Right atrium auricular region (tissue), 2 donors: Measurements from ENCODE around the gene TRIAP1. TPM values are rescaled to one million over a fixed set of nuclear protein-coding genes. Genes with fewer than 3 reads are reported as not detected.
"Not testable (repeated sequence)": the region's sequence is repeated elsewhere in the genome, so short reads cannot be mapped to it uniquely, and the experiment has no call there.

Experiments
- DNase-seq: peaks from one replicate; pipeline ENCODE4 v3.0.0-alpha.2; 2019; ENCODE audit warnings: low spot score
- H3K27ac ChIP-seq, 2 donors: fragments of 200-600 bp; sonication (generic); 1 replicate in 1 of 2; 2 replicates in 1 of 2; pipeline ENCODE4 v1.5.1; 2016 to 2019
- H3K27me3 ChIP-seq, 2 donors: fragments of 200-600 bp; sonication (generic); one replicate each; pipeline versions ENCODE4 v1.5.1 to v1.6.0; 2017 to 2019
- H3K36me3 ChIP-seq: fragments of 200-600 bp; sonication (generic); one replicate; pipeline ENCODE4 v1.5.1; 2016
- H3K4me1 ChIP-seq, 2 donors: fragments of 200-600 bp; sonication (generic); one replicate each; pipeline versions ENCODE4 v1.5.1 to v1.6.0; 2017 to 2019
- H3K4me3 ChIP-seq, 2 donors: fragments of 200-600 bp; sonication (generic); 1 replicate in 1 of 2; 2 replicates in 1 of 2; pipeline ENCODE4 v1.5.1; 2017 to 2019; ENCODE audit warnings: mild to moderate bottlenecking in 1 of 2, moderate library complexity in 1 of 2
- H3K9me3 ChIP-seq, 2 donors: fragments of 200-600 bp; sonication (generic); one replicate each; pipeline ENCODE4 v1.5.1; 2019
- total RNA-seq, 2 donors: library from RNA; depleted of rRNA; stranded (reverse); fragments of >200 nt; gene quantifications; one replicate each; pipeline ENCODE4 v1.1.0, GENCODE V29; 2016
- TF ChIP-seq, protein P1 (sequence below), 2 donors: fragments of 200-600 bp; sonication (generic); IDR thresholded peaks; one replicate each; pipeline ENCODE4 v1.5.1; 2019; ENCODE audit warnings: antibody characterized with exemption in 2 of 2

Gene TRIAP1
- total RNA-seq, 2 donors from 2014 or later: 8.9 to 9.2 TPM

DNA sequence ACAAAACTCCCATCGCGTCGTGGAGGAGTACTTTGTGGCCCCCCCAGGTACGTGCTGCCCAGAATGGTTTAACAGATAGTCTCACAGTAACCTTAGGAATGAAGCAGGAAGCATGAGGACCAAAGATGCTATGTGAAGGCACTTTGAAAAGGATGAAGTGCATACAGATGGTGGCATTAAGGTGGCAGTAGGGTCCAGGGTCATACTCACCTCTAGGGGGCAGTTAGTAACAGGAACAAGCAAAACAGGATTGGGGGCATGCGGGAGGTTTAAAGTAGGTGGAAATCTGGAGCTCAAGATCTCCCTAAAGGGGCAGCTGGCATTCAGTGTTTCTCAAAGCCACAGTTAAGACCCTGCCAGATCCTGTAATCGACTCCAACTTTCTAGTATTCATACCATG, 10.9 kb upstream of the TRIAP1 start:
- H3K27me3 ChIP-seq: no peaks in the 10 kb centered on the region
- H3K9me3 ChIP-seq: no peaks in the 10 kb centered on the region
- H3K4me1 ChIP-seq: no peaks in the 10 kb centered on the region
- H3K36me3 ChIP-seq: peaks cover 61% of the 10 kb centered on the region
- TF ChIP-seq, protein P1, sequence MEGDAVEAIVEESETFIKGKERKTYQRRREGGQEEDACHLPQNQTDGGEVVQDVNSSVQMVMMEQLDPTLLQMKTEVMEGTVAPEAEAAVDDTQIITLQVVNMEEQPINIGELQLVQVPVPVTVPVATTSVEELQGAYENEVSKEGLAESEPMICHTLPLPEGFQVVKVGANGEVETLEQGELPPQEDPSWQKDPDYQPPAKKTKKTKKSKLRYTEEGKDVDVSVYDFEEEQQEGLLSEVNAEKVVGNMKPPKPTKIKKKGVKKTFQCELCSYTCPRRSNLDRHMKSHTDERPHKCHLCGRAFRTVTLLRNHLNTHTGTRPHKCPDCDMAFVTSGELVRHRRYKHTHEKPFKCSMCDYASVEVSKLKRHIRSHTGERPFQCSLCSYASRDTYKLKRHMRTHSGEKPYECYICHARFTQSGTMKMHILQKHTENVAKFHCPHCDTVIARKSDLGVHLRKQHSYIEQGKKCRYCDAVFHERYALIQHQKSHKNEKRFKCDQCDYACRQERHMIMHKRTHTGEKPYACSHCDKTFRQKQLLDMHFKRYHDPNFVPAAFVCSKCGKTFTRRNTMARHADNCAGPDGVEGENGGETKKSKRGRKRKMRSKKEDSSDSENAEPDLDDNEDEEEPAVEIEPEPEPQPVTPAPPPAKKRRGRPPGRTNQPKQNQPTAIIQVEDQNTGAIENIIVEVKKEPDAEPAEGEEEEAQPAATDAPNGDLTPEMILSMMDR (IDR thresholded peaks at IDR 0.05): no peak
- no peak overlapping the region for H3K4me3 ChIP-seq
- no peak for DNase-seq
- no peak overlapping the region for H3K27ac ChIP-seq

DNA sequence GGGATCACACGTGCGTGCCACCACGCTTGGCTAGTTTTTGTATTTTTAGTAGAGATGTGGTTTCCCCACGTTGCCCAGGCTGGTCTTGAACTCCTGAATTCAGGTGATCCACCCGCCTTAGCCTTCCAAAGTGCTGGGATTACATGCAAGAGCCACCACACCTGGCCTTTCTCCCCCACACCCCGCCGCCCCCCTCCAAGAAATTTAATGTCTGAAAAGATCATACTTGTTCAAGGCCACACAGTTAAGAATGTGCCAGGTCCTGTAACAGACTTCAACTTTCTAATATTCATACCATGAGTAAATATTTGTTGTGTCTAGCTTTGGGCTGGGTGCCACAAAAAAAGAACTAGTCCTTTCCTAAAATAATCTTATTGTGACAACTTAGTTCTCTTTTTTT, 9.1 kb upstream of the TRIAP1 start:
- TF ChIP-seq, protein P1 (IDR thresholded peaks at IDR 0.05): no peak
- Histone ChIP-seq H3K27ac (no peak overlapping the region), H3K4me1 (no peaks in the 10 kb centered on the region), H3K9me3 (no peaks in the 10 kb centered on the region), H3K27me3 (no peaks in the 10 kb centered on the region), H3K4me3 (no peak overlapping the region), H3K36me3 (peaks cover 44% of the 10 kb centered on the region)
- DNase-seq: no peak

DNA sequence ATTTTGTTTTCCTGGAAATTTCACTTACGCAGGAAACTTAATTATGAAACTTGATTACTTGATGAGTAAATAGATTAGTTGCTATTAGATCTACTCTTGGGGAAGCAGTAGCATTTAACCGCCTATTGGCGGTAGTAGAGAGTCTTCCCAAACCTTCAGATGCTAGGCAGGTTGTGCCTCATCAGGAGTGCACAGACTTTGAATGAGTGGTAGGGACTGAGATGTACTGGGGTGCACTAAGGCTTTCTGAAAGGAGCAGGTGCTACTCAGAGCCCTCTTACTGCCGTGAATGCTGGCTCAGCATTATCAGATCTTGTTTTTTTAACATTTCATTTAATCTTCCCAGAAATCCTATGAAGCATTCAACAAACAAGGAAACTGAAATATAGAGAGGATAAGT, 7.8 kb upstream of the TRIAP1 start:
- Histone ChIP-seq H3K4me1 (no peaks in the 10 kb centered on the region), H3K9me3 (no peaks in the 10 kb centered on the region), H3K36me3 (peaks cover 31% of the 10 kb centered on the region), H3K27me3 (no peaks in the 10 kb centered on the region), H3K4me3 (no peak overlapping the region), H3K27ac (no peak overlapping the region)
- DNase-seq: no peak
- TF ChIP-seq, protein P1 (IDR thresholded peaks at IDR 0.05): peak in 1 of 2 donors; percentile 60

DNA sequence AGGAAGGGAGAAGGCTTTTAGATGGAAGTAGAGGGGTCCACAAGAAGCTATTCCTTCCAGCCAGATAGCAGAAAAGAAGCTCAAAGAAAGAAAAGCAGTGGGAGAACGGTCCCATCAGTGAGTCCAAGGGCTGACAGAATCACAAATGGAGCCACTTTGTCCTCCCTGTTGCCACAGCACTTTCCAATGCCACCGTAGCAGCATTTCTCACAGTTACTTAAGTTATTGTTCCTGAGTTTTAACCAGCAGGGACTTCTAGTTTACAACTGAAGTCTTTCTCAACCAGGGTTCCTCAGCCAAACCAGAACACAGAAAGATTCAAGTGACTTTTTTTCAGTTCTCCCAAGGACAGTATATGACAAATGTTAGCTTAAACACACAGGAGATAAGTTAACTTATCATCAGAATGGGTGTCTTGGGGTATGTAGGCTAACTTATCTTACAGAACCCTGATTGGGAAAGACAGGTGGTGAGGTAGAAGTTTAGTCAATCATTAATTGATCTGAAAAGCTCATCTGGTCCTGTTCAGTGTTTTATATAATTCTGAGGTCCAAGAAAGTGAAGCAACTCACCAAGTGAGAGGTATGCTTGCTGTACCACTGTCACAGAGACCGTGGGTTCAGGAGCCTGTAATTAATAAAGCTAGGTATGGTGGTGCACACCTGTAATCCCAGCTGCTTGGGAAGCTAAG, 7.0 kb upstream of the TRIAP1 start:
- TF ChIP-seq, protein P1 (IDR thresholded peaks at IDR 0.05): no peak
- Histone ChIP-seq H3K4me3 (no peak overlapping the region), H3K27me3 (no peaks in the 10 kb centered on the region), H3K27ac (no peak overlapping the region), H3K9me3 (no peaks in the 10 kb centered on the region), H3K36me3 (peaks cover 23% of the 10 kb centered on the region), H3K4me1 (no peaks in the 10 kb centered on the region)
- no peak for DNase-seq

DNA sequence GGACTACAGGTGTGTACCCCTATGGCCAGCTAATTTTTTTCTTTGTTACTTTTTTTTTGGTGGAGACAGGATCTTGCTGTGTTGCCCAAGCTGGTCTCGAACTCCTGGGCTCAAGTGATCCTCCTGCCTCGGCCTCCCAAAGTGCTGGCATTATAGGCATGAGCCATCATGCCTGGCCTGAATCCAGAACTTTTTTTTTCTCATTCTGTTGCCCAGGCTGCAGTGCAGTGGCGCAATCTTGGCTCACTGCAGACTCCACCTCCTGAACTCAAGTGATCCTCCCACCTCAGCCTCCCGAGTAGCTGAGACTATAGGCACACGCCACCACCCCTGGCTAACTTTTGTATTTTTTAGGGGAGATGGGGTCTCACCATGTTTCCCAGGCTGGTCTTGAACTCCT, 6.3 kb upstream of the TRIAP1 start:
- not testable (repeated sequence) for H3K9me3 ChIP-seq, H3K27ac ChIP-seq, H3K4me3 ChIP-seq, H3K4me1 ChIP-seq, DNase-seq, H3K27me3 ChIP-seq
- H3K36me3 ChIP-seq: peaks cover 17% of the 10 kb centered on the region

DNA sequence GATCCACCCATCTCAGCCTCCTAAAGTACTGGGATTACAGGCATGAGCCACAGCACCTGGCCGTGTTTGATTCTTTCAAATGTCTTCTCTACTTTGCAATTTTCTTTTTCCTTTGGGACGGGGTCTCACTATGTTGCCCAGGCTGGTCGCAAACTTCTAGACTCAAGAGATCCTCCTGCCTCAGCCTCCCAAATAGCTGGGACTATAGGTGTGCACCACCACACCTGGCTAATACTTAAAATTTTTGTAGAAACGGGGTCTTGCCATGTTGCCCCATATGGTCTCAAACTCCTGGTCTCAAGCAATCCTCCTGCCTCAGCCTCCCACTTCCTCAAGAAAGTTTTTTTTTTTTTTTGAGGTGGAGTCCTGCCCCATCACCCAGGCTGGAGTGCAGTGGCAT, 1.8 kb upstream of the TRIAP1 start:
- no peaks in the 10 kb centered on the region for H3K27me3 ChIP-seq
- peaks cover 18% of the 10 kb centered on the region for H3K36me3 ChIP-seq
- no peak for DNase-seq
- peaks cover 0 to 25% of the 10 kb centered on the region in 2 donors for H3K4me1 ChIP-seq
- no peaks in the 10 kb centered on the region for H3K9me3 ChIP-seq
- H3K4me3 ChIP-seq: no peak overlapping the region
- H3K27ac ChIP-seq: no peak overlapping the region
- TF ChIP-seq, protein P1 (IDR thresholded peaks at IDR 0.05): no peak

DNA sequence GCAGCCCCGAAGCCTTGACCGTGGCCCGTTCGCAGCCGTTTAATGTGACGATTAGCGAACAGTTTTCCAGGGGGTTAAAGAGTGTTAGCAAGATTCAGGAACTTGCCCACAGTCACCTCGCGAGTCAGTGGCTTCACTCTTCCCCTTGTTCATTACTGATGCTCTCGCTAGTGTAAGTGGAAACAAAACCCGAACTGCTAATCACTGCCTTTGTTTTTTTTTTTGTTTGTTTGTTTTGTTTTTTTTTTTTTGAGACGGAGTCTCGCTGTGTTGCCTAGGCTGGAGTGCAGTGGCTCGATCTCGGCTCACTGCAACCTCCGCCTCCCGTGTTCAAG, 627 bp upstream of the TRIAP1 start:
- Histone ChIP-seq H3K27ac (peak overlapping the region; percentile 81 to 88), H3K36me3 (peaks cover 28% of the 10 kb centered on the region), H3K4me1 (peaks cover 0 to 25% of the 10 kb centered on the region in 2 donors), H3K4me3 (peak overlapping the region; percentile 84 to 98)
- H3K9me3 ChIP-seq, DNase-seq, H3K27me3 ChIP-seq: not testable (repeated sequence)
